GM23248 (cell line): Measurements from ENCODE around the gene RGS19.

ENCODE experiments used
- EZH2 ChIP-seq: fragments of 200-600 bp; sonication (generic); IDR thresholded peaks from 2 replicates; pipeline ENCODE4 v1.6.1; 2018; ENCODE audit warnings: antibody characterized with exemption, mild to moderate bottlenecking; ENCODE audit not compliant: insufficient read depth, poor library complexity, severe bottlenecking
- EZH2phosphoT487 ChIP-seq: fragments of 200-600 bp; sonication (generic); IDR thresholded peaks from 2 replicates; pipeline ENCODE4 v1.6.1; 2018; ENCODE audit warnings: antibody characterized with exemption, moderate library complexity, mild to moderate bottlenecking, low read depth; ENCODE audit not compliant: insufficient read depth

- TF ChIP-seq EZH2: no peak
- no peak for TF ChIP-seq EZH2phosphoT487
Observed at GRCh38 chr20:64112691-64113443, 33.5 kb upstream of the RGS19 start.
